Upper lobe of right lung (tissue), 1 donor: ENCODE measurements around the gene COPZ1. TPM values are rescaled to one million over a fixed set of nuclear protein-coding genes. Genes with fewer than 3 reads are reported as not detected.

Experiments used
- ATAC-seq: fragments of 200-7000 bp; cut with Tn5 transposase; one replicate; pipeline ENCODE4 v1.9.1; 2020; ENCODE audit warnings: mild to moderate bottlenecking, moderate library complexity
- DNase-seq: peaks from one replicate; pipeline ENCODE4 v3.0.0-alpha.2; 2020
- H3K27ac ChIP-seq: fragments of 200-600 bp; one replicate; pipeline ENCODE4 v1.8.0; 2022
- H3K27me3 ChIP-seq: fragments of 200-600 bp; one replicate; pipeline ENCODE4 v1.8.0; 2022; ENCODE audit warnings: mild to moderate bottlenecking
- H3K36me3 ChIP-seq: fragments of 200-600 bp; one replicate; pipeline ENCODE4 v1.8.0; 2022
- H3K4me1 ChIP-seq: fragments of 200-600 bp; one replicate; pipeline ENCODE4 v1.8.0; 2022
- H3K4me3 ChIP-seq: fragments of 200-600 bp; one replicate; pipeline ENCODE4 v1.8.0; 2022; ENCODE audit warnings: mild to moderate bottlenecking
- H3K9me3 ChIP-seq: fragments of 200-600 bp; one replicate; pipeline ENCODE4 v1.8.0; 2022
- intact Hi-C: fragments of 100-400 bp; cut with DNase I; formaldehyde crosslinking; loops from one replicate; pipeline ENCODE4 v1.11.0; 2022
- total RNA-seq: library from RNA; stranded (reverse); fragmentation: NEBNext Ultra II Directional; extraction: Animal tissue kit (Norgen Biotek cat#: 25700); gene quantifications from one replicate; pipeline ENCODE4 v1.2.1, GENCODE V29; 2021
- TF ChIP-seq, protein P1 (sequence below): fragments of 200-600 bp; IDR thresholded peaks from one replicate; pipeline ENCODE4 v1.8.0; 2022; ENCODE audit warnings: antibody characterized with exemption
- donor health status: DM: no; HTN: yes; CAD: no; lungs with severe emphysema.

The COPZ1 gene
- total RNA-seq, 1 donor from 2014 or later: 125 TPM

DNA sequence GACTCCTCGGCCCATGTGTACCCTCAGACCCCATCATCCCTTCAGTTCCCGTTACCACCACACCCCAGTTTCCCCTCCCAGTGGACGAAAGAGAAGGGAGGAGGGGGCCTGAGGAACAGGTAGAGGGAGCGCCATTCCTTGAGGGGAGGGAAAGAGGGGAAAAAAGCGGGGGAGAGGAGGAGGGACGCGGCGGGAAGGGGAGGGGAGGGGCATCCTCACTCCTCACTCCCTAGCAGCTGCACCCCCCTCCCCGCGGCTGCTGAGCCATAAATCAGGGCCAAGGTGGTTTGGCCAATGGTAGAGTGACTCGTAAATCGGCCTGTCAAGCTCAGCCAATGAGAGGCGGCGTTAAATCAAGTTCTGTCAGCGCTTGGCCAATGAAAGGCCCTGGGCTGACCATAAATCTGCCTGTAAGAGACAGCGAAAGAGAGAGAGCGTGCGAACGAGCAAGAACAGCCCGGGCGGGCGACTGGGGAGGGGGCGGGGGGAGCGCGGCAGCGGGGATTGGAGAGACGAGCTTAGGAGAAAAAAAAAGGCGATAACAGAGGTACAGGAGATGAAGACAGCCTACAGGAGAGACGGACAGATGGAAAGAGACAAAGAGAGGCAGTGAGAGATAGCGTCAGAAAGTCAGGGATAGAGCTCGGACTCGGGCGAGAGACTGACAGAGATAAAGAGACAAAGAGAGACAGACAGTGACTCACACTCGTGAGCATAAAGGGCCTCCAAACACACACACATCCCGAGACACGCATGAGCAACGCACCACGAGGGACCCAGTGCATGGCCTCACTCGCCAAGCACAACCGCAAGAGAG lies 34.2 kb downstream of the COPZ1 start:
- Histone ChIP-seq H3K36me3 (no peaks in the 10 kb centered on the region), H3K27ac (peak overlapping the region; percentile 89), H3K9me3 (no peaks in the 10 kb centered on the region), H3K4me3 (peak overlapping the region; percentile 71), H3K4me1 (peaks cover 19% of the 10 kb centered on the region), H3K27me3 (no peaks in the 10 kb centered on the region)
- intact Hi-C loops: no loop called here
- ATAC-seq: peak; percentile 95
- peak; percentile 95 for DNase-seq
- TF ChIP-seq, protein P1, sequence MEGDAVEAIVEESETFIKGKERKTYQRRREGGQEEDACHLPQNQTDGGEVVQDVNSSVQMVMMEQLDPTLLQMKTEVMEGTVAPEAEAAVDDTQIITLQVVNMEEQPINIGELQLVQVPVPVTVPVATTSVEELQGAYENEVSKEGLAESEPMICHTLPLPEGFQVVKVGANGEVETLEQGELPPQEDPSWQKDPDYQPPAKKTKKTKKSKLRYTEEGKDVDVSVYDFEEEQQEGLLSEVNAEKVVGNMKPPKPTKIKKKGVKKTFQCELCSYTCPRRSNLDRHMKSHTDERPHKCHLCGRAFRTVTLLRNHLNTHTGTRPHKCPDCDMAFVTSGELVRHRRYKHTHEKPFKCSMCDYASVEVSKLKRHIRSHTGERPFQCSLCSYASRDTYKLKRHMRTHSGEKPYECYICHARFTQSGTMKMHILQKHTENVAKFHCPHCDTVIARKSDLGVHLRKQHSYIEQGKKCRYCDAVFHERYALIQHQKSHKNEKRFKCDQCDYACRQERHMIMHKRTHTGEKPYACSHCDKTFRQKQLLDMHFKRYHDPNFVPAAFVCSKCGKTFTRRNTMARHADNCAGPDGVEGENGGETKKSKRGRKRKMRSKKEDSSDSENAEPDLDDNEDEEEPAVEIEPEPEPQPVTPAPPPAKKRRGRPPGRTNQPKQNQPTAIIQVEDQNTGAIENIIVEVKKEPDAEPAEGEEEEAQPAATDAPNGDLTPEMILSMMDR: no peak

DNA sequence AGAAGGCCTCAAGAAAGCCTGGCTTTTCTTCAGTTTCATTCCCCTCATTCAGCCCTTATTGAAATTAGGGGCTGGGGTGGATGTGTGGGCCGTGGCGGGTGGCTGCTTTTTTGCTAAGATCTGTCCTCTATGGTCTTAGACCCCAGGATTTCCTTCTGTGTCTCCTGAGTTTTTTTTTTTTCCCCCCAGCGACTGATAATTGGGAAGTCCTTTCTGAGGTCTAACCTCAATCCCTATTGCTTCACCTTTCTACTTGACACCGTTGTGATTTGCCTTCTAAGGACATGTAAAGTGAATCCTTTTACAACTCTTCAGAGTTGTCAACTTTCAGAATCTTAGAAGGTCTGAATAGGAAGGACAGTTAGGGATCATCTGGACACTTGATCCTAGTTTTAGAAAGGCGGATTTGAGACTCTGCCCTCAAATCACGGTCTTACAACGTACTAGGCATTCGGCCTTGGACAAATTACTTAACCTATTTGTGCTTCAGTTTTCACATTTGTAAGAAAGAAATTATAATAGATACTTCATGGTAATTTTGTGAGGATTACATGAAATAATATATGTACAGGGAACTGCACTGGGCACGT lies 34.9 kb downstream of the COPZ1 start:
- ATAC-seq (no peak), DNase-seq (no peak)
- no peaks in the 10 kb centered on the region for H3K9me3 ChIP-seq
- H3K4me3 ChIP-seq: peak overlapping the region; percentile 71
- no peaks in the 10 kb centered on the region for H3K36me3 ChIP-seq
- peak overlapping the region; percentile 89 for H3K27ac ChIP-seq
- H3K27me3 ChIP-seq: no peaks in the 10 kb centered on the region
- H3K4me1 ChIP-seq: peaks cover 19% of the 10 kb centered on the region
- TF ChIP-seq, protein P1: no peak
- intact Hi-C loops: loop anchor here (10.0 kb wide), 2 partner anchors 105 to 135 kb away; no protein-coding TSS in a partner anchor

DNA sequence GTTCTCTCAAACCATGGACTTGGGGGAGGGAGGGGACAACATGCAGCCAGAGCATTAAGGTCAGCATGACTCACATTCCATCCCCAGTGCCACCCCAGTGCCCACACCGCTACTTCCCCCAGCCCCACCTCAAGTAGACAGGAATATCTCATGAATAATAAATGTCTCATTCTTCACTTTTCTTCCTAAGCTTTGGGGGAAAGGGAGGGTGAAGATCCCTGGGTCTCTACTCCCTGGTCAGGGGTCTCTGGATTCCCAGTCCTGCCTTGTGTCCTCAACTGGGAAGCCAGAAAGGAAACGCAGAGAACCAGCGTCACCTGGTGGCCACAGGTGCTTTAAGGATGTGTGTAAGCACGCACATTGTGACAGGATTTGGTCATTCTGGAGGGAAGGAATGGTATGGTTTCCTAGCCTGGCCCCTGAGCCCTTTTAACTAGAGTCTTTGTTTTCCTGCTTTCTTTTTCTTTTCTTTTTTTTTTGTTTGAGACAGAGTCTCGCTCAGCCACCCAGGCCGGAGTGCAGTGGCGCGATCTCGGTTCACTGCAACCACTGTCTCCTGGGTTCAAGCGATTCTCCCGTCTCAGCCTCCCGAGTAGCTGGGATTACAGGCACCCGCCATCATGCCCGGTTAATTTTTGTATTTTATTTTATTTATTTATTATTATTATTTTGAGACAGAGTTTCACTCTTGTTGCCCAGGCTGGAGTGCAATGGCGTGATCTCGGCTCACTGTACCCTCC lies 36.0 kb downstream of the COPZ1 start:
- intact Hi-C loops: loop anchor here (10.0 kb wide), 2 partner anchors 106 to 136 kb away; no protein-coding TSS in a partner anchor
- ATAC-seq: peak; percentile 50

DNA sequence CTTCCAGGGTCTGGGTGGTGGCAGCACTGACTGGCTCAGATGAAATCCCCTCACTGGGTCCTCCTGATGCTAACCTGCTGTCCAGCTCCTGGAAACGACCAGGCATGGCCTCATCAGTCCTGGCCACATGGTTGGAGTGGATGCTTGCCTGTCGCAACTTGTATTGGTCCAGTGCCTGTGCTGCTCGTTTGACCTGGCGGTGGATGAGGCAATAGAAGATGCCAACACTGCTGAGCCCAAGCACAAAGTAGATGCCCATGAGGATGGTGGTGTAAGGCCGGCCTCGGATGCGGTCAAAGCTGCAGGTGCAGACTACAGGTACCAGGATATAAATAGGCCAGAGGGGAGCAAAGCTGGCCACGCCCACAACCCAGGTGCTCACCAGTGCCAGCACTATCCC lies 38.1 kb downstream of the COPZ1 start:
- intact Hi-C loops: loop anchor here (10.0 kb wide), 2 partner anchors 108 to 138 kb away; no protein-coding TSS in a partner anchor
- peaks cover 15% of the 10 kb centered on the region for H3K4me1 ChIP-seq
- no peak overlapping the region for H3K27ac ChIP-seq
- H3K4me3 ChIP-seq: no peak overlapping the region
- DNase-seq (no peak), ATAC-seq (no peak)
- no peaks in the 10 kb centered on the region for H3K36me3 ChIP-seq
- TF ChIP-seq, protein P1: no peak
- no peaks in the 10 kb centered on the region for H3K9me3 ChIP-seq
- H3K27me3 ChIP-seq: no peaks in the 10 kb centered on the region

More for the DNA sequence above, 36.0 kb downstream of the COPZ1 start:
- H3K9me3 ChIP-seq: no peaks in the 10 kb centered on the region
- TF ChIP-seq, protein P1: peak; percentile 67
- no peaks in the 10 kb centered on the region for H3K36me3 ChIP-seq
- peaks cover 18% of the 10 kb centered on the region for H3K4me1 ChIP-seq
- H3K27me3 ChIP-seq: no peaks in the 10 kb centered on the region
- no peak overlapping the region for H3K4me3 ChIP-seq
- peak; percentile 87 for DNase-seq
- H3K27ac ChIP-seq: no peak overlapping the region

DNA sequence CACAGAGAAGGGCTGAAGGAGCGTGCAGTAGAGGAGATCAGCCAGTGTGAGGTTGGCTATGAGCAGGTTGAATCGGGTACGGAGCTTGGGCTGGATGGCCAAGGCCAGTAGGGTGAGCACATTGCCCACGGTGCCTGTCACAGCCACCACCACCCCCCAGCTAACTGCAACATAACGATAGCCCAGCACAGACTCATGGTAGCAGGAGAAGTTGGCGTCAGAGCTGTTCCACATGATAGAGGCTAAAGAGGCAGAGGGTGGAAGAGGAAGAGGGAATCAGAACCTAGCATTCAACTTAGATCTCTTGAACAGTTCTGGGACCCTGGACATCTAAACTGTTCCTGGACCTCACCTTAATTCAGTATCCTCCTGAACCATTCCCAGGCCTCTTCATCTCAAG lies 38.7 kb downstream of the COPZ1 start:
- H3K36me3 ChIP-seq: no peaks in the 10 kb centered on the region
- intact Hi-C loops: loop anchor here (10.0 kb wide), 2 partner anchors 109 to 139 kb away; no protein-coding TSS in a partner anchor
- no peak for DNase-seq
- no peaks in the 10 kb centered on the region for H3K27me3 ChIP-seq
- H3K4me1 ChIP-seq: peaks cover 17% of the 10 kb centered on the region
- H3K4me3 ChIP-seq: no peak overlapping the region
- TF ChIP-seq, protein P1: no peak
- no peak overlapping the region for H3K27ac ChIP-seq
- ATAC-seq: no peak
- H3K9me3 ChIP-seq: no peaks in the 10 kb centered on the region
